Subcutaneous adipose tissue (tissue), 4 donors: ENCODE results near the gene KDM1B. TPM values are rescaled to one million over a fixed set of nuclear protein-coding genes. Genes with fewer than 3 reads are reported as not detected.

Experiments
- total RNA-seq, 4 donors: library from RNA; depleted of rRNA; stranded (reverse); fragments of >200 nt; gene quantifications; one replicate each; pipeline ENCODE4 v1.1.0, GENCODE V29; 2016
- TF ChIP-seq, protein P1 (sequence below): fragments of 450-650 bp; IDR thresholded peaks from one replicate; pipeline ENCODE4 v1.5.1; 2016; ENCODE audit warnings: low read depth, mild to moderate bottlenecking, control low read depth, antibody characterized with exemption, moderate library complexity

Gene KDM1B
- total RNA-seq, 4 donors from 2014 or later: 11.9 to 15.8 (median 14.9) TPM

- TF ChIP-seq, protein P1, sequence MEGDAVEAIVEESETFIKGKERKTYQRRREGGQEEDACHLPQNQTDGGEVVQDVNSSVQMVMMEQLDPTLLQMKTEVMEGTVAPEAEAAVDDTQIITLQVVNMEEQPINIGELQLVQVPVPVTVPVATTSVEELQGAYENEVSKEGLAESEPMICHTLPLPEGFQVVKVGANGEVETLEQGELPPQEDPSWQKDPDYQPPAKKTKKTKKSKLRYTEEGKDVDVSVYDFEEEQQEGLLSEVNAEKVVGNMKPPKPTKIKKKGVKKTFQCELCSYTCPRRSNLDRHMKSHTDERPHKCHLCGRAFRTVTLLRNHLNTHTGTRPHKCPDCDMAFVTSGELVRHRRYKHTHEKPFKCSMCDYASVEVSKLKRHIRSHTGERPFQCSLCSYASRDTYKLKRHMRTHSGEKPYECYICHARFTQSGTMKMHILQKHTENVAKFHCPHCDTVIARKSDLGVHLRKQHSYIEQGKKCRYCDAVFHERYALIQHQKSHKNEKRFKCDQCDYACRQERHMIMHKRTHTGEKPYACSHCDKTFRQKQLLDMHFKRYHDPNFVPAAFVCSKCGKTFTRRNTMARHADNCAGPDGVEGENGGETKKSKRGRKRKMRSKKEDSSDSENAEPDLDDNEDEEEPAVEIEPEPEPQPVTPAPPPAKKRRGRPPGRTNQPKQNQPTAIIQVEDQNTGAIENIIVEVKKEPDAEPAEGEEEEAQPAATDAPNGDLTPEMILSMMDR: no peak
Measured at GRCh38 chr6:18138906-18139305, 16.3 kb upstream of the KDM1B start.

GRCh38 chr6:18139935-18140621, 15.1 kb upstream of the KDM1B start:
- TF ChIP-seq, protein P1: no peak

- TF ChIP-seq, protein P1: no peak
Measured at GRCh38 chr6:18141805-18142590, 13.2 kb upstream of the KDM1B start.

DNA sequence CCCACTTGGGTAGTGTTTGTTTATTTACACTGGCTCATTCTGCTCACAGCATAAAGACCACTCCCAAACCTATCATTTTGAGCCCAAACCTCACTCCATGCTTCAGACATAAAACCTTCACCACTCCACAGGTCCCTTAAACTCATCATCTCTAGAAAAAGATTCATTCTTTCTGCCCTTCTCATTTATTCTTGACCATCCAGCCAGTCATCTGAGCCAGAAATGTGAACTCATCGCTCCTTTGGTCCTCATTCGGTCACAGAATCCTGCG, 12.7 kb upstream of the KDM1B start:
- TF ChIP-seq, protein P1: no peak

- TF ChIP-seq, protein P1: no peak
Measured at GRCh38 chr6:18147160-18147559, 8.1 kb upstream of the KDM1B start.

GRCh38 chr6:18147616-18148015, 7.6 kb upstream of the KDM1B start:
- TF ChIP-seq, protein P1: no peak

GRCh38 chr6:18148304-18149025, 6.8 kb upstream of the KDM1B start:
- TF ChIP-seq, protein P1: no peak
